HG03045 (cell line): Measurements from ENCODE around the gene TLE4.

ENCODE experiments used
- ATAC-seq: cut with Tn5 transposase; IDR thresholded peaks from one replicate; pipeline ENCODE4 v1.9.1; 2021; ENCODE audit warnings: mild to moderate bottlenecking, moderate library complexity; ENCODE audit not compliant: unreplicated experiment

Gene TLE4

GRCh38 chr9:79765466-79765865 lies 193.7 kb downstream of the TLE4 start:
- ATAC-seq = no peak

- no peak for ATAC-seq
Measured at GRCh38 chr9:79766091-79766490, 194.3 kb downstream of the TLE4 start.

- no peak for ATAC-seq
Measured at GRCh38 chr9:79768194-79768593, 196.4 kb downstream of the TLE4 start.

GRCh38 chr9:79769476-79770275 lies 197.9 kb downstream of the TLE4 start:
- no peak for ATAC-seq

- ATAC-seq = no peak
Measured at GRCh38 chr9:79774356-79774755, 202.6 kb downstream of the TLE4 start.
